Measurements from ENCODE around the gene NPW. TPM values are rescaled to one million over a fixed set of nuclear protein-coding genes. Genes with fewer than 3 reads are reported as not detected.
"Not testable (repeated sequence)": the region's sequence is repeated elsewhere in the genome, so short reads cannot be mapped to it uniquely, and the experiment has no call there.

Gene NPW
- total RNA-seq, 1 donor from 2014 or later: not detected

DNA sequence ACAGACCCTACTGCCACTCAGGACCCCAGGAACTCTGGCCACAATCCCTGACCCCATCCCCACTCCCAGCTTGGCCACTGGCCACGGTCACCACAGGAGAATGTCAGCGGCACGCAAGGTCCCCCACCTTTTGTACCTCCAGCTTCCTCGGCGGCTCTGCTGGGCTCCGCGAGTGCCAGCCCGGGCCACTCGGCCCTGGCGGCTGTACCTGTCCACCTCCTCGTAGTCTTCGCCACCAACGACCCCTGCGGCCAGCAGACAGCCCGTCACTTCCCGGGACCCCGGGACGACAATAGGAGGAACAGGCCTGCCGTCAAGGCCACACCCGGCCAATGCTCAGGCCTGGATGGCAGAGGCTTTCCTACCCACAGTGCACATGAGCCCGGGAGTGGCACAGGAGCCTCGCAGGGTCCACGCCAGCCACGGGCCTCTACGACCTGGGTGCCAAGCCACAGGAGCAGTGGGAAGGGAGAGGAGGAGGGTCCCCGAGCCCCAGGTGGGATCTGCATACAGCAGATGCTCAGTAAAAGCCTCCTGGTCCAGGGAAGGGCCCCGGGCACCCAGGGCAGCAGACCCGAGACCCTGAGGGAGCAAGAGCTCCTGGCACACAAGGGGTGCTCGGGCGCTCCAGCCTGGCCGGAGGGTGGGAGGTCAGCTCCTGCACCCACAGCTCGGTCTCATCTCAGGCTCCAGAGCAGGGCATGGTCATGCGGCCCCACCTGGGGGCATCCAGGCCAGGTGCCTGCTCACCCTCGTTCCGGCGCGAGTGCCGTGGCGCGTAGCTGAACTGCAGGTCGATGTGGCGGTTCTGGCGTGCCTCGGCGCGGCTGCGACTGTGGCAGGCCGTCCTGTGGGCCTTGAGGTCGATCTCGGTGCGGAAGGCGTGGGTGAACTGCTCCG, 17.9 kb upstream of the NPW start:
- DNase-seq (ENCODE audit: low spot score): no peak

DNA sequence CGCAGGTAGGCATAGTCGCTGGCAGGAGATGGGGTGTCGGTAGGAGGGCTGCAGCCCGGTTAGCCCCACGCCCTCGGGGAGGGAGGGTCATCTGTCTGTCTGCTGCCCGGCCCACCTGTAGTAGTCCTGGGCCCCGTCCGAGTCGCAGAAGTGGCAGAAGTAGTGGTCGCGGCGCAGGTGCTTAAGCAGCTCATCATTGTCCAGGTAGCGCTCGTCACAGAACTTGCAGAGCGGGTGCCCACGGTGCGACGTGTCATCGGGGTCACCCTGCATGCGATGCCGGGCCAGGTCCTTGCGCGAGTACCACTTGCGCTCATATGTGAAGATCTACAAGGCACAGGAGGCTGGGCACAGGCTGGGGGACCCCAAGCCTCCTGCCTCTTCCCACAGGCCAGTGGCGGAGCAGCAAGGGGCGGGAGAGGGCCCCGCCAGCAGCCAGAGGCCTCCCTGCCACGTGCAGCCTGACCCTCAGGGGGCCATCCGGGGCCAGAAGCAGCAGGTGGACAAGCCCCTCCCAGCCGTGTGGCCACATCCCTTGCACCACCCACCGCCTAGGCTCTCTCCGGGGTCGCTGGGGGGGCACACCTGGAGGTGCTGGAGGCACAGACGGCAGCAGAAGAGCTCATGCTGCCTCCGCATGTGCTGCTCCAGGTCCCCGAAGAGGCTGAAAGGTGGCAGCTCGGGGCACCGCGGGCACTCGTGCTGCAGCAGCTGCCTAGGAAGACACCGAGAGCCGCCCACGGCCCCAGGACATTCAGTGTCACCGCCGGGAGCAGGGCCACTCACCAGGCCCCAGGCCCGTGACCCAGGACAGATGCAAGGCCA, 17.0 kb upstream of the NPW start:
- DNase-seq (ENCODE audit: low spot score): no peak

DNA sequence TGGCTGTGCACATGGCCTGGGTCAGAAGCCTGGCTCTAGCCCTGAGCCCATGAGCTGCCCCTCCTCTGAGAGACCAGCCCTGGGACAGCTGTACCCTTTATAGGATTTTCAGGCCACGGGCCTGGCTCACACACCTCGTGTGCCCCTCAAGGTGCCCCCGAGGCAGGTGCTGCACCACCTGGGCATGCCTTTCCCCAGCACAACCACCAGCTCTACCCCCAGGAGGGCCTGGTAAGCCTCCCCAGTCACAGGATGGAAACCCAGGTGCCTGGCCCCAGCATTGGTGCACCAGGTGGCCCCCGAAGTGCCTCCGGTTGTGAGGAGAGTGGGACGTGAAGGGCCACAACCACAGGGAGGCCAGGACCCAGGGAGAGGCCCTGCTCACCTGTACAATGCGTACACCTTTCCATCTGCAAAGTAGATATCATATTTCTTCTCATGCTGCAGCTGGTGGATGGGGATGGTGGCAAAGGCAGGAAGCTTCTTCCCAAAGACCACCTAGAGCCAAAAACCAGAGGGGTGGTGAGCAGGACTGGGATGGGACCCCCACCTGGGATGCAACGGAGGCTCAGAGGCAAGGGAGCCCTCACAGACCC, 16.3 kb upstream of the NPW start:
- no peak for DNase-seq (ENCODE audit: low spot score)

DNA sequence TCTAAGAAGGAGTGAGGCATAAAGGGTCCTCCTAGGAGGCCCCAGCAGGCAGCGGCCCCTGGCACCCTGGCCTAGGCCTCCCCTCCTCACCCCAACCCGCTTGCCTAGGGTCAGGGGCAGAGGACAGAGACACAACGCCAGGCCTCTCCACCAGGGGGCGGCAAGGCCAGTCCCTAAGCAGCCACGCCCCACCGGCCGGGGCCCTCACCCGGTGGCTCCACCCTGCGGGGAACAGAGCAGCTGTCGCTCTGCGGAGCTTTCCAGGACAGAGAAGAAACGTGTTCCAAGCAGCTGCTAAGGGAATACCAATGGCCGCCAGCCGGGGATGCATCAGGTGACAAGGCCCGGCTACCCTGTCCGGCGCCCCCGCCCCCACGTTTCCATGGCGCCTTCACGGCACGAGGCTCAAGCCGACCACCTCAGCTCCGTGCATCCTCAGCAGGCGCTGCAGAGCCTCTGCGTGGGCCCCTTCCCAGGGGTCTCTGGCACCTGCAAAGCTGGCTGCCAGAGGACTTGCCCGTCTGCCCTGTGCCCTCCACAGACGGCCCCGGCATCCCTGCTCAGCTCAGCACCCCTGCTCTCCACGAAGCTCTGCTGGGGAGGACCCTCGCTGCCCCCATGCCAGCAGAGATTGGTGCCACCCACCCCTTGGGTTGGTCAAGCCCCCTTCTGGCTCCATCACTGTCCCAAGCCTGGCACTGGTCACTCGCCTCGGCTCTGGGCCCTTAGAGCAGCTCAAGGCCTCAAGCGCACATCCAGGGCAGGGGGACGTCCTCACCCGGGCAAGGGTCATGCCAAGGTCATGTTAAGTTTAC, 15.6 kb upstream of the NPW start:
- DNase-seq (ENCODE audit: low spot score): peak; percentile 84

DNA sequence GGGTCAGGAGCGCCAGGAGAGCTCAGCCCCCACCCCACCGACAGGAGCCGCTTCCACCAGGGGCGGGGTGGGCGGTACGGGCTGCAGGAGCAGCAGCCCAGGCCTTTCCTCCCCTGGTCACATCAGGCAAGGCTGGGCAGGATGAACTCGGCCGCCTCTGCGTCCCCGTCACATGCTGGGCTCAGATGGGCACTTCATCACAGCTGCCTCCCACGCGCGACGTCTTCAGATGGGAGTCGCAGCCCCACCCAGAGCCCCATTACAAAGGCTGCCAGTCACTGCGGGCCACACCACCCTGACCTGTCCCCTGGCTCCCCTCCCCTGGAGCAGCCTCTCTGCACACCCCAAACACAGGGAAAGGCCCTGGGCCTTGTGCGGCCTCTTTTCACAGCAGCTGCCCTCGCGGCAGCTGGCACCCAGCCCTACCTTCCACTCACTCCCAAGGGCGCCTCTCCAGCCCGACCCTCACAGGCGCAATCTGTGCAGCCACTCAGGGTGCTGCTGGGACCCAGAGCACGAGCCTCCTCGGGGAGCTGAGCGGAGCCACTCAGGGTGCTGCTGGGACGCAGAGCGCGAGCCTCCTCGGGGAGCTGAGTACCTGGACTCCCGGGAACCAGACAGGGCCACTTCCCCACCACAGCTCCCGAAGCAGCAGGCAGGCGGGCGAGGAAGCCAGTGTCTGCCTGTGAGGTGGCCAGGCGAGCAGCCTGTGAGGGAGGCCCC, 14.6 kb upstream of the NPW start:
- DNase-seq (ENCODE audit: low spot score): no peak

DNA sequence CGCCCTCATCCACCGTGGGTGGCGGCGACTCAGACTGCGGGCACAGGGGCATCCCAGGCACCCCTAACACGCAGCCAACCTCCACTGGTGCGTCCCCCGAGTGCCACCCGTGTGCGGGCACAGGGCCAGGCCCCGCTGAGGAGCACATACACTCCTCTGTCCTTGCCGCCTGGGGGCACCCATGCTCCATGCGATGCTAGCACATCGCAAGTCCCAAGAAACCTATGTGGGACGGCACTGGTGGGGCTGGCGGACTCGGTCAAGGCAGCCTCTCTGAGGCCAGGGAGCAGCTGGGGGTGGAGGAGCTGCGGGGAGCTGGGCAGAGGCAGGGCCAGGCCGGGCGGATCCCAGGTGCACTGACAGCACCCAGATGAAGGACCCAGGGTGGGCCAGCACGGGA, 13.9 kb upstream of the NPW start:
- no peak for DNase-seq (ENCODE audit: low spot score)

DNA sequence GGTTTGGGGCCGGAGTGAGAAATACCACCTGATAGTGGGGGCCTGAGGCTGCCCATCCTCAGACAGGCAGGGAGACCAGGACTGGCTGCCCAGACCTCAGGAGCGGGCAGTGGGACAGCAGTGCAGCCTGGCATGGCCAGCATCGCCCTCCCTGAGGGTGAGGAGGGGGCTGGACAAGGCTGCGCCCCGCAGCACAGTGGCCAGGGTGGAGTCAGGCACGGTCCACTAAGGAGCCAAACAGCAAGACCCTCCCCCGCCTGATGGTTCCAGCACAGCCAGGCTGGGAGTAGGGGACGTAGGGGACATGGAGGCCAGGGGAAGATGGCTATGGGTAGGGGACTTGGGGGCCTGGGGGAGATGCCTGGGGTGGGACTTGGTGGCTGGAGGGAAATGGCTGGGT, 13.3 kb upstream of the NPW start:
- no peak for DNase-seq (ENCODE audit: low spot score)

DNA sequence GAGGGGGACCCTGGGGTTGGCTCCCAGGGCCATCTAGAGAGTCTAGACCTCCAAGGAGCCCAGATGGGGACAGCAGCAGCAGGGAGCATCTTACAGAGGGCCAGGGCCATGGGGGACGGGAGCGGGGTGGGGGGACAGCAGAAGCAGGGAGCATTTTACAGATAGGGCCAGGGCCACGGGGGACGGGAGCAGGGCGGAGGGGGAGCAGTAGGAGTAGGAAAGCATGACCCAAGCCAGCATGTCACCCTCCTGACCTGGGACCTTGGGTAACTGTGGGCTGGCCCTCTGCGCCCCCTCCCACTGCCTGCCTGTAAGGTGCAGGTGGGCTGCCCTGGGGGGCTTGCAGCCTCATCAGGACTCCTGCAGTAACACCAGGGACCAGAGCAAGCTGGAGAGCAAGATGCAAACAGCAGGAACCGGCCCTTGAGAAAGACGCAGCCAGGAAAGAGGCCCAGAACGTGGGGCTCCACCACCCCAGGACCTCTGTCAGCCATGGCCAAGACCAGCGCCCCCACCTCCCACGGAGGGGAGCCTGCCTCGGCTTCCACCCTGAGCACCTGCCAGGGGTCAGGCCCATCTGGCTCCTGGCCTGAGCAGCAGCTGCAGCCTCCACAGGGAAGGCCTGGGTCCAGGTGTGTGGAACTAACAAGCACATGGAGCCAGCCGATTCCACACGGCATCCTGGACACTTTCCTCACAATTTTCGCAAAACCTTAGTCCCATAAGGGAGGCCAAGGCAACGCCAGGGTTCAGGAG, 12.3 kb upstream of the NPW start:
- no peak for DNase-seq (ENCODE audit: low spot score)

DNA sequence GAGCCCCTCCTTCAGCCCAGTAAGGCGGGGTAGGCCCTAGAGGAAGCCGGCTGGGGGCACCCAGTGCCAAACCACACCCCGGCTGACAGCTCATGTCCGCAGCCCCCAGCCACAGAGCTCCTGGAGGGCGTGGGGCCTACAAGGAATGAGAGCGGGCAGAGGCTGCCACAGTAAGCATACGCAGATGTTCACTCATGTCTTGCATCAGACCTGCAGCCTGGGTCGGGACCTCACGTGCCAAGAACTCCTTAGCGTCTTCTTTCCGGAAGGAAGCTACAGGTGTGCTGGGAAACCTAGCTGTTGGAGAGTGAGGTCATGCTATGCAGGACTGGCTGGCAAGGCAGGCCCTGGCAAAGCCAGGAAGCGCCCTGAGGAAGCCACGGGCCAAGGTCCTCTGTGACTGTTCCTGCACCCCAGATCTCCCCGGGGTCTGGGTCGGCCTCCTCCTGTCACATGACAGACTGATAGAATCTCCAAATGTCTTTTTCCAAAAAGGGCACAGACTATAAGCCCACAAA, 11.5 kb upstream of the NPW start:
- DNase-seq (ENCODE audit: low spot score): no peak

DNA sequence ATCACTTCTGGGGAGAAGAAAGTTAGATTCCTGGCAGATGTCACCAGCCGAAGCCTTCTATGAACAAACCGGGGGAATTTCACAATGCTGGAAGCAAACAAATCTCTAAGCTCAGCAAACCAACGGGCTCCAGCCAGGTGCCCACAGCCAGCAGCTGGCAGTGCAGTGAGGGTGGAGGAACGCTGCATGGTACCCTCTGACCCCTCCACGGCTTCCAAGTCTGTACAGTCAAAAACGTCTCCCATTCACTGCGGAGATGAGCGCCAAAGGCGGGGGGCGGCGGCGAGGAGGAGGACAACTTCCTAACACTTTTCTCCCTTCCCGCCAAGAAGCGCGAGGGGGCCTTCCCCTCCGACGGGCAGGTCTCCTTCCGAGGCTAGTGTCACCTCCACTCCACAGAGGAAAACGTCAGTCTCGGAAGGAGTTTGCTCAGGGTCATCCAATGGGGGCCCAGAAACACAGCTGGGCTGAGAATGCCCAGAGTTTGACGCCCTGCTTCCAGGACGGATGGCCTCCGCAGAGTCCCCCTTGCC, 10.9 kb upstream of the NPW start:
- DNase-seq (ENCODE audit: low spot score): no peak

DNA sequence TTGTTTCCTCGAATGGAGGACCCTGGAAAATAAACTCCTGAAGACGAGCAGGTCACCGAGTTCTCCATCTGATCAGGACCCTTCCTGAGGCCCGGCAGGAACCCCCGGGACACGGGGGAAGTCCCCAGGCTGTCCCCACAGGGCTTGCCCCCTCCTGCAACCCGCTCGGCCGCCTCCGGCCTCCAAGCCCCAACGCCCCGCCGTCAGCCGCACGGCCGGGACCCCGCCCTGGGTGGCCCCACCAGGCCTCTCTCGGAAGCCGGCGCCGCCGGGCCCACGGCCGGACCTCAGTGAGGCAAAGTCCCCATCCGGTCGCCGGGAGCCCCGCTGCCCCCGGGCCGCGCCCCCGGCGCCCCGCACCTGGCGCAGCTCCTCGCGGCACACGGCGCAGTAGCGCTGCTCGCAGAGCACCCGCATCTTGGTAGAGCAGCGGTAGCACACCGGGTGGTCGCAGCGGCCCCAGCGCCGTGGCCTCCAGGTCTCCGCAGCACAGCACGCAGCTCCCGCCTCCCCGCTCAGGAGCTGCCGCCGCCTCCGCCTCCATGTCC, 10.3 kb upstream of the NPW start:
- no peak for DNase-seq (ENCODE audit: low spot score)

DNA sequence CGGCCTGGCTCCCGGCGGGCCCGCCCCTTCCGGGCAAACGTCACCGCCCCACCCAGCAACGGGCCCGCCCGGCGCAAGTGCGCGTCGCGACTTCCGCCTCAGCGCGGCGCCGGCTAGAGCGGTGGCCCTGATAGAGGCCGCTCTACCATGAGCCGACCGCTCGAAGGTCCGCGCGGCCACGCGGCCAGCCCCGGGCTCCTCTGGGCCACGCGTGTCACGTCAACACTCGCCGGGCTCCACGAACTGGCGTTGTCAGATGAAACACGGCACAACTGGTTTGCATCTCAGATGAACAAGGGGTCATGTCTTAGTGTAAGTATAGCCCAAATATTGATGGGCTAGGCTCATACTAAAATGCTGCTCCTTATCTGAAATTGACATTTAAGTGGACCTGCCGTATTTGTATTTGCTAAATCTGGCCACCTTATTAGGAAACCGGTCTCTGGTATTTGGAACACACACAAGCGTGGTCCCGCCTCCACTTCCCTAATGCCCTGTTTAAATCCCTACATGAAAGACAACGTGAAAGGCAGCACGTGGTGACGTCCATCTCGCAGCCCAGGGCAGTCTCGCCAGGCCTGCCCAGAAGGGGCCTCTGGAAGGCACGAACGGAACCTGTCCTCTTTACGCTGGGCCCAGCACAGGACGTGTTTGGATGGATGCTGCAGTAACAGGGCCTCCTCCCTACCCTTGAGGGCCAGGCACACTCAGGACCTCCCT, 9.6 kb upstream of the NPW start, which contains the start of gene ZNF598:
ZNF598 (minus strand) TSS at position 31 of the 720 bp plus-strand sequence.
- DNase-seq (ENCODE audit: low spot score): peak; percentile 74

DNA sequence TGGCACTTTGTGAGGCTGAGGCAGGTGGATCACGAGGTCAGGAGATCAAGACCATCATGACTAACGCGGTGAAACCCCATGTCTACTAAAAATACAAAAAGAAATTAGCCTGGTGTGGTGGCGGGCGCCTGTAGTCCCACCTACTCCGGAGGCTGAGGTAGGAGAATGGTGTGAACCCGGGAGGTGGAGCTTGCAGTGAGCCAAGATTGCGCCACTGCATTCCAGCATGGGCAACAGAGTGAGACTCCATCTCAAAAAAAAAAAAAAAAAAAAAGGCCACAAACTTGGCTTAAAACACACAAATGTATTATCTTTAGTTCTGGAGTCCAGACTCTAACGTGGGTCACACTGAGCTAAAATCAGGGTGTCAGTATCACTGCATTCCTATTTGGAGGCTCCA, 7.9 kb upstream of the NPW start:
- DNase-seq (ENCODE audit: low spot score): not testable (repeated sequence)

DNA sequence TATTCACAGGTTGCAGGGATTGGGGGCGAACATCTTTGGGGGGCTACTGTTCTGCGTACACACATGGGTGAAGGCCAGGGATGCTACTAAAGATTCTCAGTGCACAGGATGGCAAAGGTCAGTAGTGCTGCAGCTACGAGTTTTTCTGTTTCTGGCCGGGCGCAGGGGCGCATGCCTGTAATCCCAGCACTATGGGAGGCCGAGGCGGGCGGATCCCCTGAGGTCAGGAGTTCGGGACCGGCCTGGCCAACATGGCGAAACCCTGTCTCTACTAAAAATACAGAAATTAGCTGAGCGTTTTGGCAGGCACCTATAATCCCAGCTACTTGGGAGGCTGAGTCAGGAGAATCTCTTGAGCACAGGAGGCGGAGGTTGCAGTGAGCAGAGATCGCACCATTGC, 6.1 kb upstream of the NPW start:
- no peak for DNase-seq (ENCODE audit: low spot score)

DNA sequence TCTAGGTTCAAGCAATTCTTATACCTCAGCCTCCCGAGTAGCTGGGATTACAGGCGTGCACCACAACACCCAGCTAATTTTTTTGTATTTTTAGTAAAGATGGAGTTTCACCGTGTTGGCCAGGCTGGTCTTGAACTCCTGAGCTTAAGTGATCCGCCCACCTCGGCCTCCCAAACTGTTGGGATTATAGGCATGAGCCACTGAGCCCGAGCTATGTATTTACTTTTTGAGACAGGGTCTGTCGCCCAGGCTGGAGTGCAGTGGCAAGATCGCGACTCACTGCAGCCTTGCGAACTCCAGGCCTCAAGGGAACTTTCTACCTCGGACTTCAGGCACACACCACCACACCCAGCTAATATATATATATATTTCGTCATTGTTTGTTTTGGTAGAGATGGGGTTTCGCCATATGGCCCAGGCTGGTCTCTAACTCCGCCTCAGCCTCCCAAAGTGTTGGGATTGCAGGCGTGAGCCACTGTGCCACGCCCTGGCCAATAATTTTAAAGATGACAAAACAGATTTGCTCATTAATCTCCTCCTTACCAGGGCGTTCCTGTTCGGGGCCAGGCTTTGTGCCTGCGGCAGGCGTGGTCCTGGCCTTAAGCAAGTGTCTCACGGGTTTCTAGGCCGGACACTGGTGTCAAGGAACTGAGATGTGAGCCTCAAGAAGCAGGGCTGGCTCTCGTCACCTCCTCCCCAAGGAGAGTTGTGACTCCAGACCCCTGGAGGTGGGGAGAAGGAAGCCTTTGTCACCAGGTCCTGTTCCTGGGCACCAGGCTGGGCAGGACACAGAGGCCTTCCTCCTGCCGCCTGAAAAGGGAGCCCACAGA, 4.3 kb upstream of the NPW start:
- DNase-seq (ENCODE audit: low spot score): no peak

DNA sequence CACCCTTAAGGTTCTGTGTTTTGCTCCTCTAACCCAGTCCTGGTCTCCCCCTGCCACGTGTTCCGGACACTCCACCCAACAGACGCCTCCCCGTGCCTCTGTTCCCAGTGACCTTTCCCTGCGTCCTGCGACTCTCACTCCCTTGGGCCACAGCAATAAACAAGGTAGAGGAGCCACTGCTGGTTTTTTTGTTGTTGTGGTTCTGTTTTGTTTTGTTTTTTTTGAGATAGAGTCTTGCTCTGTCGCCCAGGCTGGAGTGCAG, 3.7 kb upstream of the NPW start:
- no peak for DNase-seq (ENCODE audit: low spot score)

DNA sequence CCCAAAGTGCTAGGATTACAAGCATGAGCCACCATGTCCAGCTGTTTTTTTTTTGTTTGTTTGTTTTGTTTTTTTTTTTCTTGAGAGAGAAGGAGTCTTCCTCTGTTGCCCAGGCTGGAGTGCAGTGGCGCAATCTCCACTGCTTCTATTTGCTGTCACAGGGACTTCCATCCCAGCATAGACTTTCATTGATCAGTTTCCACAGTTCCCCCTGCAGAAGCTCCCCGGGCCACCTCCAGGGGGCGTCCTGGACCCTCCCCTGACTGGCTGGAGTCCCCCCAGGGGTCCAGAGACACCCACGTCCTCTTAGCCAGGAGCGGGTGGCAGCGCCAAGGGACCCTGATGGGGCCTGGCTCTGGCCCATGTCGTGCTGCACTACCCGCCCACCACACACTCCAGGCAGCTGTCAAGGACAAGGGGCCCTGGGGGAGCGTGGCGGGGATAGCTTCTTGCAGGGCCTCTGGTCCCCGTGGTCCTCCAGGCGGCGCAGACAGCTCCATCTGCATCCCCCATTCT, 3.1 kb upstream of the NPW start:
- DNase-seq (ENCODE audit: low spot score): no peak

Data from ureter (tissue), 1 donor.